Amygdala (tissue), 56 donors: Measurements from ENCODE around the gene CEP128.

ENCODE experiments used
- DNase-seq, 56 donors: peaks; one replicate each; lab custom pipeline; 2025; lab: John Stamatoyannopoulos, UW

The CEP128 gene

DNA sequence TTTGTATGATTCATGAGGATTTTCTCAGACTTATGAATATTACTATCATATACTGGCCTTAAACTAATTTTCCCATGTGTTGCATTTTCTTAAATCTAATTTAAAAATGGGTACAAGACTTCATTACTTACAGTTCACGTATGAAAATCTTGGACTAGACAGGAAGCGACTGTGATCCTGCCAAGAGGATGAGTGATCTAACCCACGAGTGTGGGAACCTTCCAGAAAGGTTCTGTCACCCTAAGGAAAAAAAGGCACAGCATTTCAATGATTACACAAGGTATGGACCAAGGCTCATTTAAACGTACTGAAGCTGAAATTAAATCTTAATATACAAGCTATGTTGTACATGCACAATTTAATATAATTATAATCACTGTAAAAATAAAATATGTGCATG, 436.8 kb downstream of the CEP128 start:
- no peak for DNase-seq

- no peak for DNase-seq
Observed at GRCh38 chr14:80498533-80498932, 443.0 kb downstream of the CEP128 start.

- DNase-seq = no peak
Observed at GRCh38 chr14:80496090-80496489, 445.4 kb downstream of the CEP128 start.

DNA sequence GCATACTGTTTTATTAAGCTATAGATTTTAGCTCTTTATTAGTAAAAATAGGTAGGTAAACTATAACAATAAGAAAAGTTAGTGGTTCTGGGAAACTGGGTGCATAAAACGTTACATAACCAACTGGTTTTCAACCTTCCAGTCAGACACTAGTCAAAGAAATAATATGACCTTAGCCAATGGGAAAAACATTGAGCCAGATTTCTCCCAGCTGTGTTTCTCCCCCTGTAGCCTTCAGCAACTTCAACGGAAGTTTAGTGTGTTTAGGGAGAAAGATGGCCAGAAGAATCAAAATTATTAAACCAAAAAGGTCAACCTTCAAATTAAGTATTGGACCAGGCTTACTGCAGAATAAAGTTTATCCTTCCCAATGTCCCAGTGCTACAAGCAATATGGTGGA, 446.8 kb downstream of the CEP128 start:
- no peak for DNase-seq

DNA sequence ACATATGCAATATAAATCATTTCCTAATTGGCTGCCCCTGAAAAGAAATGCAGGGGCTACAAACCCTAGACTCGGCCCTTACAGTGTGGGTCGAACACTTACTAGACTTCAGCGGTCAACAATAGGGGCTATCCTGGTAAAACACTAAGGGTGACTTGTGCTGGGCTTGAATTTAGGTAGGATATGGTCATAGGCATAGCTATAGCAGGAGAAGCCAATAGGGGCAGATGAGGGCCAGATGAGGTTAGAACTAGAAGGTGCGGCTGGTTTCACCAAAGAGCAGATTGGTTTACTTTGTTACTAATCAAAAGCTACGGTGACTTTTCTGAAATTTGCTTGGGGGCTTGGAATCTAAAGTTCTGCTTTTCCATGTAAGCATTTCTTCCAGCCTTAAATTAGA, 447.9 kb downstream of the CEP128 start:
- no peak for DNase-seq

GRCh38 chr14:80491650-80492049, 449.9 kb downstream of the CEP128 start:
- DNase-seq = no peak

DNA sequence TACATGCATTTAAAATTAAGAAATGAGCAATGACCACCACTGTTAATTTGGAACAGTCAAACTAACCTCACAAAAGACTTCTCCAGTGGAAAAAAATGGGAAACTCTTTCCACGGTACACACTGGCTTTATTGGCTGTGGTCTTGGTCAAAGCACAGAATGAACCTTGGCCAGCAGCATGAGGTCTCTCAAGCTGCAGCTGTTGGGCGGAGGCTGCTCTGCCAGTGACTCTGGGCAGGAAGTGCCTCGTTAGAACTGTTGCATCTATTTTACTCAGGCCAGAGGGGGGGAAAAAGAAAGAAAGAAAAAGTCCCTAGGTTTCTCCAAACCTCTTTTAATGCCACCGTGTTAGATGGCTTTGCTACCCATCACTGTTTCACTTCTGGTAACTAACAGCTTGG, 450.4 kb downstream of the CEP128 start:
- peak in 12 of 56 donors; percentile 1 to 34 (median 5) for DNase-seq

DNA sequence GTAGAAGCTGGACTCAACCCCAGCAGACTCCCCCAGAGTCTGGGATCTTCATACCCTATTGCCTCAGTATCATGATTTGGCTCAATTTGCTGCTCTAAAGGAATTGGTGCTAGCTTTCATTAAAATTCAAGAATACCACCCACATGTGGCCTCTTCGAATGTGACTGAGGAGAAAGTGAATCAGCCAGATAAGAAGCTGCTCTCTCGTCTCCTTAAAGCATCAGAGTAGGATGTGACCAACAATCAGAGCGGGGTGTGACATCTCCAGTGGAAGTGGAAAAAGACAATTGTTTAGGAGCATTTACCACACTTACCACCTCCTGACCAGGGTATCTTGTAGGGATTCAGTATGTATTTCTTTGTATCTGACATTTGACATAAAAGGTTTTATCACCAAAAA, 452.0 kb downstream of the CEP128 start:
- no peak for DNase-seq

GRCh38 chr14:80485764-80486163, 455.8 kb downstream of the CEP128 start:
- DNase-seq = no peak

GRCh38 chr14:80483331-80483730, 458.2 kb downstream of the CEP128 start:
- DNase-seq = no peak

DNA sequence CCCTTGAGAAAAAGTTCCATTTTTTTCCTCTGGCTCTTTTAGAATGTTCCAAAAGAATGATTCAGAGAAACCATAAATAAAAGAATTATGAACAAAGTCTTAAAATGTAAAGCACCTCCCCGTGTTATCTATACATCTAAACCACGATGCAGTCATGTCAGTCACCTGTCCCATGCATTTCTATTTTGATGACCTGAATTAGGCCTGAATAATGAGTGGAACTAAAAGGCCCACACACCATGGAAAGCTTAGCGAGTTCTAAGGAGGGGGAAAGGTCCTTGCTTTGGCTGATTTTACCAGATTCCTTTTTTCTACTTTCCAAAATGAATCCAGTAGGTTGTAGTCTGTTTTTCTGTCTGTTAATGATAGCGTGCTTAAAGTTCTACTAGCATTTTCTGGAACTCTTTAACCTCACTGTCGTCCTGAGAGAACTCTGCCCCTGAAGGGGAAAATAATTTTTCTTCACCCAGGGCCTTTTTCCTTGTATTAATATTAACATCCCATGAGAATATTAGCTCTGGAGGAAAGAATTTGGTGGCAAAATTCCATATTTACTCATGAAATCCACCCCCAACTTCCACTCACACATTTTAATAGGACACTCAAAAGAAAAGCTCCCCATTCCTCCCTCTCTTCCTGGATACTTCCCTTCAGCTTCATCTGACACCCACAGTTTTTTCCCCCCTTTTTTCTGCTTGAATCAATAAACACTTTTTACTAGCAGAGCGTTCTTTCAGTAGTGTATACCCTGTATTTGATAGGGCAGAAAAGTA, 464.0 kb downstream of the CEP128 start:
- no peak for DNase-seq

DNA sequence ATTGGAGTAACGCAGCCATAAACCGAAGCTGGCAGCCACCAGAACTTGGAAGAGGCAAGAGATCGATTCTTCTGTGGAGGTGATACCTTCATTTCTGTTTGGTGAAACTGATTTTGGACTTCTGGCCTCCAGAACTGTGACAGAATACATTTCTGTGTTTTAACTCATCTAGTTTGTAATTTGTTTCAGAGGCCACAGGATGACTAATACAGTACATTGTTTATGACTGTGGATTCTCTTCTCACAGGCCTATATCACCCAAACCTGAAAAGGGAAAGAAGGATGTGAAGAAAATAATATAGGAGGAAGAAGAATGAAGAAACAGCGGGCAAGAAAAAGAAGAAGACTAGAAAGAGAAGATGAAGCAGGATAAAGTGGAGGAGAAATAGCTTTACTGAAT, 466.5 kb downstream of the CEP128 start:
- no peak for DNase-seq

GRCh38 chr14:80468331-80469122, 473.0 kb downstream of the CEP128 start:
- DNase-seq = no peak

- no peak for DNase-seq
Observed at GRCh38 chr14:80465546-80466220, 475.9 kb downstream of the CEP128 start.

DNA sequence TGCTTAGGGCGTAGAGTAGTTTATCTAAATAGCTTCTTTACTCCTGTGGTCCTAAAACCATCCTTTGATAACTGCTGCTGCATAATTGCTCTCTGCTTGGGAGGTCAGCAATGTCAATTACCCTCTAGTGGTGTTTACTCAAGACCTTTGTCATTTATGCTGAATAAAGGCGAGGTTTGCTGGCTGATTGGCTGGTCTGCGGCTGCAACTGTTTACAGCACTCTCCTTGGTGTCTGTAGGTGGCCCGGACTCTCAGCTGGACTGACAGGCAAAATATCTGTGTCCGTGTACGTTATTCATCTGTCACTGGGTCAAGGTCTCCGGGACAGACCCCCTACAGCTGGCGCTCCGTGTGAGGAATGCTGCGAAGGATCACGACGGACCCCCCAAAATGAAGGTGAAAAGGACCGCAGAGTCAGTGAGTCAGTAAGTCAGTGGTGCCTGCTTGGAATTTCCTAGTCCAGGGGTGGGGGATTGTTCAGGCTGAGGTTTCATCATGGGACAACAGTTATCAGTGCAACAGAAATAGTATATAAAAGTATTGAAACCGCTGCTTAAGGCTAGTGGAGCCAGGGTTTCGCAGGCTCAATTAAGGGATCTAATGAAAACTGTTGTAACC, 476.9 kb downstream of the CEP128 start:
- DNase-seq = no peak

- DNase-seq = no peak
Observed at GRCh38 chr14:80456209-80456608, 485.3 kb downstream of the CEP128 start.

DNA sequence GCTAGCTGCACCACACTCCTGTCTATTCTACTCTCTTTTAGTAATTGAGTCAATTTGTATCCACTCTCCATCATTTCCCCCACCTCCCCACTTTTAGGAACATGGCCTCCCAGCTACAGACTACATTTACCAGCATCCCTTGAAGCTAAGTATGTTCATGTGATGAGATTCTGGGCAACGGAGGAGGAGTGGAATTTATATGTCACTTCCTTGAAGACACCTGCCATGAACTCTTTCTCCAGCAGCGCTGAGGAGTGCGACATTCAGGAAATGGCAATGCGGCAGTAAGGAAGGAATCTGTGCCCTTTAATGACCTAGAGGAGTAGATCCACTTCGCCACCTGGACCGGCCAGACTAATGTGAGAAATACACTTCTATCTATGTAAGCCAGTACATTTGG, 486.5 kb downstream of the CEP128 start:
- DNase-seq = no peak

GRCh38 chr14:80448267-80448666, 493.3 kb downstream of the CEP128 start:
- no peak for DNase-seq

- DNase-seq = no peak
Observed at GRCh38 chr14:80447392-80447791, 494.1 kb downstream of the CEP128 start.
